ENCODE data around the gene NPAS3.

GRCh38 chr14:32938719-32939253, at the start of gene NPAS3:
- TF ChIP-seq CTCF (conservative IDR thresholded peaks at IDR 0.05 in 1 of 2, IDR thresholded peaks at IDR 0.05 in 1 of 2; ENCODE audit: low read depth in 1 of 2, low read length in 2 of 2) (no peak), EZH2 (IDR thresholded peaks at IDR 0.05; ENCODE audit: low read length, missing control alignments) (no peak)
